ENCODE measurements around the gene TLE6.
A peak's percentile ranks its signal among the peaks of the same experiment; 100 is the strongest.
"Not testable (repeated sequence)": the region's sequence is repeated elsewhere in the genome, so short reads cannot be mapped to it uniquely, and the experiment has no call there.

The TLE6 gene

DNA sequence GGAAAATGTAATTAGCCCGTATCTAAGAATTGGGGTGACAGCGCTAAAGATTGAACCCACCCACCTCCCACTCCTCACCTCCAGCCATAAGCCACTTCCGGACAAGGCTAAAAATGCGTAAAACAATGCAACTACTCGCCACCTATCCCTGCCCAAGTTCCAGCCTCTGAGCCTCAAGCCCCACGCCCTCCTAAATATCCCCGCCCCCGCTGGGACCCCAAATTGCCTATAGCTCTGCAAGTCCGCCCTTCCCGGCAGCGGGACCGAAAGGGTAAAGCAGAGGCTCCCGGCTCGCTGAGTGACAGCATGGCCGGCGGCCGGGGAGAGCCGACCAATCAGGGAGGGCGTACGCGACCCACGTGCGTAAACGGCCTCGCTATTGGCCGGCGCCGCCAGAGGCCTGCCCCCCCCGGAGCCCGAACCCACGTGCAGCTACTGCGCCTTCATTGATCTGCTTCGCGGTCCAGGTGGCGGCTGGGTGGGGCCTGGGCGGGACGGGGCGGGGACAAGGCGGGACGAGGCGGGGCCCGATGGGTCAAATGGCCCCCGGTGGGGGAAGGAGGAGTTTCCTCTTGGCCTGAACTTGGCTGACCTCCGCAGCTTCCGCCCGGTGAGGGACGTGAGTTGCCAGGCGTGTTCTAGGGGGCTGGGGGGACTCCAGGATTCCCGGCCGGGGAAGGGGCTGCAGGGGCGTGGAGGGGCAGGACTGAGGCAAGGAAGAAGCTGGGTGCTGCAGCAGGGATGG is at the start of gene TLE6:
Gene TLE6, plus strand, starts transcription at position 564 of the 745 bp plus-strand sequence. CDS start 670 bp downstream, outside the sequence.
- peak; percentile 96 for DNase-seq

DNA sequence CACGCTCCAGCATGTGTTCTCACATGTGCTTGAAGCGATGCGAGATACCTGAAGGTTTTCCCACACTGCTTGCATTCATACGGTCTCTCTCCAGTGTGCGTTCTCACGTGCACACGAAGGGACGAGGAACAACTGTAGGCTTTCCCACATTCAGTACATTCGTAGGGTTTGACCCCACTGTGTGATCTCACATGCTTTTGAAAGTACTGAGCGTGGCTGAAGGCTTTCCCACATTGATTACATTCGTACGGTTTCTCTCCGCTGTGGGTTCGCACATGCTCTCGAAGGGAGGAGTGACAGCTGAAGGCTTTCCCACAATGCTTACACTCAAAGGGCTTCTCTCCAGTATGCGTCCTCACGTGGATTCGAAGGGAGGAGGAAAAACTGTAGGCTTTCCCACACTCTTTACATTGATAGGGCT is 43.9 kb upstream of the TLE6 start:
- no peak for DNase-seq

- not testable (repeated sequence) for DNase-seq
Measured at GRCh38 chr19:2935863-2936262, 41.5 kb upstream of the TLE6 start.

- no peak for DNase-seq
Measured at GRCh38 chr19:2942928-2943640, 34.3 kb upstream of the TLE6 start.

DNA sequence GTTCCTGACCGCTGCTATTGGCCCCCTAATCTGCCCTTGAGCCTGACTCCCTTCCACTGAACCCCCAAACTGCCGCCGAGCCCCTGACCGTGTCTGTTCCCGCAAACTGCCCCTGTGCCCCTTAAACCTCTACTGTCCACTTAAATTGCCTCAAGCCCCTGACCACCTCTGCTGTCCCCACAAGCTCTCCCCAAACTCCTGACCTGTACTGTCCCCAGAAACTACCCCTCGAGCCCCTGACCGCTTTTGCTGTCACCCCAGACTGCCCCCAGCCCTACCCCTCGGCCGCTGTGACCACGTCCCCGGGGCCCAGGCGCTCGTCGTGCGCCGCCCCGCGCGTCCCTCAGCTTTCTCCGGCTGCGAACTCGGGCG is 33.0 kb upstream of the TLE6 start:
- DNase-seq, result no peak

DNA sequence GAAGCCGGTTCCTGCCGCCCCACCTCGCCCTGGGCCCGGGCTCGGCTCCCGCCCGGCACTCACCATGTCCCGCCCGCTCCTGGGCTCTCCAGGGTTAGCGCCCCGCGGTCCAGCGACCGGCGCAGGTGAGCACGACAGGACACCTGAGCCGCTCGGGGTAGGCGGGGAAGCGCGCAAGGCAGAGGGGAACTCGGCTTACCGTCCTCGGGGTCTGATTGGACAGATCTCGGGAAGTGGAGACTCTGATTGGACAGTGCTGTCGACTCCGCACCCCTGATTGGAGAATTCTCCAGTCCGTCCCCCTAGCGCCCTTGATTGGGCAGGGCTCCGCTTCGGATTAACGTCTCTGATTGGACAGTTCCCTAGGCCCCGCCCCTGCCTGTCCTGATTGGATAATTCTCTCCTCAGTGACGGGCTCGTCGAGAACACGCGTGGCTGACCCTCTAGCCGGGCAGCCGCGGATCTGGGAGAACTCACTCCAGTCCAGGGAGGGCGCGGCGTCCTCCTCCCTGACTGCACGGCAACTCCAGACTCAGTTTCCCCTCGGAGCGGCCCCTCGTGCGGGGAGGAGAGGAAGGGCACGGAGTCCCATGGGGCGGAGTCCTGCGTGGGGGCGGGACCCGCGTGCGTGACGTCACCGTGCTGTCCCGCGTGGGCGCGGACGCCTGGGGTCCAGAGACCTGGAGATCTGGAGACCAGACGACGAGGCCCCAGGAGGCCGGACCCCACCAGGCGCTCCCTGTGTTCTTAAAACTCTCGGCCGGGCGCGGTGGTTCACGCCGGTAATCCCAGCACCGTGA is 32.4 kb upstream of the TLE6 start, which contains the start of gene ZNF77:
Gene ZNF77, minus strand, starts transcription at position 197 of the 800 bp plus-strand sequence. Its CDS starts 131 bp downstream, at position 66.
- DNase-seq, result peak; percentile 99

GRCh38 chr19:2945575-2946184 is 31.7 kb upstream of the TLE6 start:
- no peak for DNase-seq

DNA sequence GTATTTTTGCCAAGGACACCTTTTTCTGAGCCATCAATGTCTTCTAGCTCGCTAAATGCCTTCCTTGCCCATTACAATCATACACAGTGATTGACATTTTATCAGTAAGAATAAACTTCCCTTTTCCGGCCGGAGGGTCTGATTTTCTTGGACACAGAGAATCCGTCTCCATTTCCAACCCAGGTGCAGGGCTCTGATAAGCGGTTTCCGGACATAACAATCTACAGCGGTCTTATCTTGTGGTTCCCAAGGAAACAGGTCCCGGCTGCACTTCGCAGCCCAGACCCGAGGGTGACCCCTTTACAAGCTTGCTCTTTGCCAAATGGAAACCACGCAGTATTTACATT is 27.5 kb upstream of the TLE6 start:
- DNase-seq, result no peak

DNA sequence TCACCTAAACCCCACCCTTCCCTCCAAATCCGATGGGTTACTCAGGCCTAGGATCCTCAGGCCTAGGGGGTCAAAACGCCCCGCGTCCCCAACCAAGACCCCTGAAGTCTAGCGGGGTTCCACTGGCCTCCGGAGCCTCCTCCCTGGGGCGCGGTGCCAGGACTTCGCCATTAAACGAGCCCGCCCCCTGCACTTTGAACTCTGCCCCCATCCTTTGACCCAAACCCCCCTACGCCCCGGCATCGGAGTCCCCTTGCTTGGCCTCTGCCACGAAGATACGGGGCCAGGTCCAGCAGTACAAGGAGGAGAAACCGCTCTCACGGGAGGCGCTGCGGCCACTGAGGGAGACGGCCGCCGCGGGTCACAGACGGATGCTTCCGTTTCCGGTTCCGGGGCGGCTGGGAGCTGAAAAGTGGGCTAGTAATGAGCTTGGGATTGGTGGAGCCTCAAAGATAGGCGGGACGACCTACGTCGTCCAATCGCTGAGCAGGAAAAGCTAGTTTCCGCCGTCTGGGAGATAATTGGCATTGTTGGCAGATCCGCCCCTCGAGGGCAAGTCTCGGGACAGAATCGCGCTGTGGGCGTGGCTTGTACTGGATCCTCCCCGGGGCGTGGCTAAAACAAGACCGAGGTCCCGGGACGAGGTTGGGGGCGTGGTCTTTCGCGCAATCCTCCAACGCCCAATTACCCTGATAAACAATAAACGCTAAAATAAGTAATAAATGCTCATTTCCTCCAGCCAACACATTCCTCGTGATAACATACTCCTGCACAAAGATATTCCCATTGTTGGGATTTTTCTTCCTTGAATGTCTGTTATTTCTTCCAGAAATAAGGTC is 26.9 kb upstream of the TLE6 start:
- peak; percentile 98 for DNase-seq

GRCh38 chr19:2952953-2953481 is 24.3 kb upstream of the TLE6 start:
- no peak for DNase-seq

- no peak for DNase-seq
Measured at GRCh38 chr19:2957160-2957559, 20.2 kb upstream of the TLE6 start.

GRCh38 chr19:2960120-2960519 is 17.2 kb upstream of the TLE6 start:
- no peak for DNase-seq

GRCh38 chr19:2962018-2962670 is 15.2 kb upstream of the TLE6 start:
- peak; percentile 82 for DNase-seq

DNA sequence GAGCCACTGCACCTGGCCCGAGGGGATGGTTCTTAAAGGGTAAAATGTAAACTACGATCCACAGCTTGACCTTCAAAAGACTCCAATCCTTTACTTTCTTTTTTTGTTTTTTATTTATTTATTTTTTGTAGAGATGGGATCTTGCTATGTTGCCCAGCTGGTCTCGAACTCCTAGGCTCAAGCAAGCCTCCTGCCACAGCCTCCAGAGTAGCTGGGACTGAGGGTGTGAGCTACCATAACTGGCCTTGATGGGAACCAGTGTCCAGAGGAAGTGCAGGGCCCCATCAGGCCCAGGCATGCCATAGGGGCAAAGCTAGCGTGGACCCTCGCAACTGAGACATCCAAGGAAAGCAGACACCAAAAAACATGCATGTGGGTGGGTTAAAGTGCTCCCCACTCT is 14.2 kb upstream of the TLE6 start:
- DNase-seq, result no peak

GRCh38 chr19:2963631-2964030 is 13.7 kb upstream of the TLE6 start:
- not testable (repeated sequence) for DNase-seq

DNA sequence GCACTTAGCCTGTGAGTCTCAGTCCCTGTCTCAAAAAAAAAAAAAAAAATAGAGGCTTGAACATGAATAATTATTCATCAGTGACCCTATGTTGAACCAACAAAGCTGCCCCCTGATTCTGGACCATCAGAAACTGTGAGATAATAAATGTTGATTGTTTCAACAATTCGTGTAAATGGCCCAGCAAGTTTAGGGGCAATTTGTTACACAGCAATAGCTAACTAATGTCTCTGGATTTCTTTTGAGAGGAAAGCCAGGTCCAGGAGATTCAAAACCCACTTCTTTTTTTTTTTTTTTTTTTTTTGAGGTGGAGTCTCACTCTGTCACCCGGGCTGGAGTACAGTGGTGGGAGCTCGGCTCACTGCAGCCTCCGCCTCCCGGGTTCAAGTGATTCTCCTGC is 12.5 kb upstream of the TLE6 start:
- no peak for DNase-seq

- DNase-seq, result no peak
Measured at GRCh38 chr19:2967972-2968371, 9.4 kb upstream of the TLE6 start.

DNA sequence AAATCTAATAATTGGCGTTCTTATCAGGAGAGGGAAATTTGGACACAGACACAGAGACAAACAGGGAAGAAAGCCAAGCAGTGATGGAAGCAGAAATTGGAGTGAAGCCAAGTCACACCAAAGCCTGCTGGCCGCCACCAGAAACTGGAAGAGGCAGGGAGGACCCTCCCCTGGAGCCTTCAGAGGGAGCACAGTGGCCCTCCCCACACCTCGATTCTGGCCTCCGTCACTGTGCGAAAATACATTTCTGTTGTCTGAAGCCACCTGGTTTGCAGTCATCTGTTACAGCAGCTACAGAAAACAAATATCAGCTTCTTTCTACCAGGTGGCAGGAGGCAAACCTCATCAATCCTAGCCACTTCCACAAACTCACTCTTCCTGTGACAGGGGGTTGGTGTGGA is 8.3 kb upstream of the TLE6 start:
- DNase-seq, result peak; percentile 40

GRCh38 chr19:2970201-2970835 is 7.0 kb upstream of the TLE6 start:
- no peak for DNase-seq

GRCh38 chr19:2973229-2973628 is 4.1 kb upstream of the TLE6 start:
- no peak for DNase-seq

Measured in NCI-H1436 (cell line).